Activated T-cell treated with anti-CD3 and anti-CD28 coated beads, Interleukin-2, amount 50 U/mL, for 4 hours (primary cell): ENCODE results near the gene ADCY2. TPM values are rescaled to one million over a fixed set of nuclear protein-coding genes. Genes with fewer than 3 reads are reported as not detected.

ENCODE experiments used
- ATAC-seq, 2 donors: fragments of 200-7000 bp; cut with Tn5 transposase; one replicate each; pipeline ENCODE4 v1.10.0; 2021
- DNase-seq: peaks from one replicate; pipeline ENCODE4 v3.0.0-alpha.2; 2020
- H3K27me3 Mint-ChIP-seq: one replicate; pipeline ENCODE4 v1.8.0; 2021; ENCODE audit warnings: low read depth, mixed read lengths
- H3K36me3 Mint-ChIP-seq: one replicate; pipeline ENCODE4 v1.8.0; 2022; ENCODE audit warnings: mixed read lengths; ENCODE audit not compliant: insufficient read depth
- H3K4me1 Mint-ChIP-seq: one replicate; pipeline ENCODE4 v1.8.0; 2021; ENCODE audit warnings: low read depth, mixed read lengths
- H3K4me3 Mint-ChIP-seq: one replicate; pipeline ENCODE4 v1.8.0; 2021; ENCODE audit warnings: mild to moderate bottlenecking, moderate library complexity, mixed read lengths
- H3K9me3 Mint-ChIP-seq: one replicate; pipeline ENCODE4 v1.8.0; 2021; ENCODE audit warnings: mixed read lengths
- total RNA-seq, 3 donors: library from RNA; stranded (reverse); gene quantifications; one replicate each; pipeline ENCODE4 v1.2.1, GENCODE V29; 2021

ADCY2 gene
- total RNA-seq, 3 donors from 2014 or later, result 0.08 to 0.26 (median 0.11) TPM

DNA sequence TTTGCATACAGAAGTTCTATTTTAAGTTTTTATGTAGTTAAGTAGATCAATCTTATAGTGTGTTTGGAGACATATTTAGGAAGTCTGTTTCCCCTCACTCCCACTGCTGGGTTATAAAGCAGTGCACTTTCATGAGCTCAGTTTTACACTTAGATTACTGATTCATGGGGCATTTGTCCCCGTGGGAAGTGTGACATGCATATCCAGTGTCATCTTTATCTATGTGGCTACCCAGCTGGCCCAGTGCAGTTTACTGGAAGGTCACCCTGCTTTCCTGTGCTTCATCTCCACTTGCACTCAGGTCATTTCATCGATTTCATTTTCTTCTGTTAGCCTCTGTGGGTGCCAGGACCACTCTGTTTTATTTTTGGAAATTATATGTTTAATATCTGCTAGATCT, 49.1 kb downstream of the ADCY2 start:
- Mint-ChIP-seq H3K27me3 (no peaks in the 10 kb centered on the region), H3K9me3 (no peaks in the 10 kb centered on the region), H3K4me3 (no peak overlapping the region), H3K4me1 (no peaks in the 10 kb centered on the region), H3K36me3 (no peaks in the 10 kb centered on the region)
- ATAC-seq (no peak), DNase-seq (no peak)

DNA sequence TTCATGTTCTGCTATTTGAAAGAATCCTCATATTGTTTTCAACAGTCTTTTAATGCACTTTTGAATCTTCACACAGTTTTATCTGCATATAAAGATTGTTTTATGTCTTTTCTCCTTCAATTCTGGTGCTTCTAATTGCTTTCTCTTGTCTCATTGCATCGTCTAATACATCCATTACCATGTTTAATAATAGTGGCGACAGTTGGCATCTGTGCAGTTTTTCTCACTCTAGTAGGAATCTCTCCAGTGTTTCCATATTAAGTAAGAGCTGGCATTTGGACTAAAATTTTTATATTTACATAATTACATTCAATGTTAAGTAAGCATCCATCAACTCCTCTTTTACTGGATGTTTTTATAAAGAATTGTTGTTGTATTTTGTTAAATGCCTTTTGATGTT, 49.9 kb downstream of the ADCY2 start:
- ATAC-seq (no peak), DNase-seq (no peak)
- H3K9me3 Mint-ChIP-seq, result no peaks in the 10 kb centered on the region
- no peaks in the 10 kb centered on the region for H3K36me3 Mint-ChIP-seq
- H3K27me3 Mint-ChIP-seq, result no peaks in the 10 kb centered on the region
- H3K4me1 Mint-ChIP-seq, result no peaks in the 10 kb centered on the region
- H3K4me3 Mint-ChIP-seq, result no peak overlapping the region

DNA sequence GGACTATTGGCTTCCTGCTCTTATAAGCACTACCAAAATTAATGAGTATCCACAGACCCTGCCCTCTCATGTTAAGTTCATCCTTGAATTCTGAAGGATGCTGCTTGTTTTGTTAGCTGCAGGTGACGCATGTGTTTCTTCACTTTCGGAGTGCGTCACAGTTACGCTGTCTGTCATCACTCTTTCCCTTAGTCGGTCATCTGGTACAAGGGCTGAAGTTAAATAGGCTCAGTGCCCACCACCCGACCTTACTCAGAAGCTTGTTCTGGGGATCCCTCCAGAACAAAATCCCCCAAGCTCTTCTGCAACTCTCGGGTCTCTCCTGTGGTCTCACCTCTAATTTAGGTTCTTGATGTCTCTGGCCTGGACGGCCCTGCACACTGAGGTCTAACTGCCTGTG, 51.0 kb downstream of the ADCY2 start:
- DNase-seq, result no peak
- H3K4me1 Mint-ChIP-seq, result no peaks in the 10 kb centered on the region
- H3K36me3 Mint-ChIP-seq, result no peaks in the 10 kb centered on the region
- H3K27me3 Mint-ChIP-seq, result no peaks in the 10 kb centered on the region
- no peak overlapping the region for H3K4me3 Mint-ChIP-seq
- no peaks in the 10 kb centered on the region for H3K9me3 Mint-ChIP-seq
- ATAC-seq, result no peak

DNA sequence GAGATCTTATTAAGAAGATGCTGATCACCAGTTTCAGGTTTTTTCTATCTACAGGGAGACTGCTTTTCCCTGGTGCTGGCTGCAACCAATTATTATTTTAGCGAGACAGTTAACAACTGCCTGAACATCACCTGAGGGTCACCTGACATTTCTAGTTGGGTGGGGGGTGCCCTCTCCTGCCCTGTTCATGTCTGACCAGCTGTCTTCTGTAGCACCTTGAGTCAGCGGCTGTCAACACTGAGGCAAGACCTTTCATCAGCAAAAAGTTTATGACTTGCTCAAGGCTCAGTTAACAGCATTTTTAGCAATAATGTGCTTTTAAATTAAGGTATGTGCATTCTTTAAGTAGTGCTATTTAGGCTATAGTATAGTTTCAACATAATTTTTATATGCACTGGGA, 58.0 kb downstream of the ADCY2 start:
- no peak for DNase-seq
- no peak overlapping the region for H3K4me3 Mint-ChIP-seq
- no peak for ATAC-seq

DNA sequence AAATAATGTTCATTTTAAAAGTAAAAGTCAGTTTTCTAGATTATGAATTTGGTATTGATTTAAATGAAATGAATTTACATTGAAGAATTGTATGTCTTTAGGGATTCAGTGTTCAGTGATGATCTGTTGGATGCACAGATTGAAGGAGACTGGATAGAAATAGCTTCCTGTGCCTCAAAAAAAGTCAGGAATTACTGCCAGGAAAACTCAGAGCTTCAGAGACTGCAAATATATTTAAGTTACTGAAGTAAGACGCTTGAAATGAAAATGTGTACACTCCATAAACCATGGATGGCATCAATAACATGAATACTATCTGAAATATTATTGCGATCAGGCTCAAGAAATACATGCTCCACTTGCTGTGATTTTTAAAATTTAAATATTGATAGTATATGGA, 60.3 kb downstream of the ADCY2 start:
- H3K36me3 Mint-ChIP-seq, result no peaks in the 10 kb centered on the region
- no peaks in the 10 kb centered on the region for H3K27me3 Mint-ChIP-seq
- no peaks in the 10 kb centered on the region for H3K9me3 Mint-ChIP-seq
- no peaks in the 10 kb centered on the region for H3K4me1 Mint-ChIP-seq
- ATAC-seq (no peak), DNase-seq (no peak)
- no peak overlapping the region for H3K4me3 Mint-ChIP-seq

More for the DNA sequence above, 58.0 kb downstream of the ADCY2 start:
- Mint-ChIP-seq H3K4me1 (no peaks in the 10 kb centered on the region), H3K9me3 (no peaks in the 10 kb centered on the region), H3K27me3 (no peaks in the 10 kb centered on the region), H3K36me3 (no peaks in the 10 kb centered on the region)

DNA sequence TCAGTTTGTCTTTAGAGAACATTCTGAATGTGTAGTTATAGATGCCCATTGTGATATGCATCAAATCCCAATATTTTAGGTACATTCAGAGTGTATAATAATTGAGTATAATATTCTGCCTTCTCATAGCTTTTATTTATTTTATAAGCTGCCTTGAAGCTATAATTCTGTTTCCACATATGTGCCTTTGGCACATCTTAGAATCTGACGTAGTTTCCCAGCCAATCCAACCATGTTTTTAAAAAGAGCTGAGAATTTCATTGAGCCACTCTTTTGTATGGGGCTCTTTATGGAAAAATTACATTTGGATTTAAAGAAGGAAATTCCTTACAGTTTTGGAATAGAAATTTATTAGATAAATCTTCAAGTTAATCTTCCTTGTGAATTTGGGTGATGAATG, 65.4 kb downstream of the ADCY2 start:
- no peak for ATAC-seq
- Mint-ChIP-seq H3K27me3 (no peaks in the 10 kb centered on the region), H3K4me3 (no peak overlapping the region), H3K9me3 (peaks cover 5% of the 10 kb centered on the region), H3K36me3 (no peaks in the 10 kb centered on the region), H3K4me1 (no peaks in the 10 kb centered on the region)
- no peak for DNase-seq

DNA sequence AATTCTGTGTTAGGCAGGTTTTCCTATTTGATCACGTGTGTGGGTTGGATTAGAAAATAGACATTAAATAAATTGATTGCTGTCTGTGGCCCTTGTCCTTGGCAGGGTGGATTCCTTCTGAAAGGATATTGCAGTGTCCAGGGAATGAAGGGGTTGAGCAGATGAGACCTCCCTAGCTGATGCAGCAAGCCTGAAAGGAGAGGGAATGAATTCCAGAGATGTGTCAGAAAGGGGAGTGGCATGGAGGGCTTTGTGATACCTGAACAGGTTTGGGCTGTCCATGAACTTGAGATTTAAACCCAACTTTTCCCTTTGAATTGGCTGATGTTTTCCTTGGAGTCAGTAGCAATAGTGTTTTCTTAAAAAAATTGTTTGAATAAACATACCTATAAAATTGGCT, 66.8 kb downstream of the ADCY2 start:
- no peaks in the 10 kb centered on the region for H3K27me3 Mint-ChIP-seq
- no peak overlapping the region for H3K4me3 Mint-ChIP-seq
- DNase-seq (no peak), ATAC-seq (no peak)
- H3K9me3 Mint-ChIP-seq, result peaks cover 5% of the 10 kb centered on the region
- H3K36me3 Mint-ChIP-seq, result no peaks in the 10 kb centered on the region
- H3K4me1 Mint-ChIP-seq, result no peaks in the 10 kb centered on the region

DNA sequence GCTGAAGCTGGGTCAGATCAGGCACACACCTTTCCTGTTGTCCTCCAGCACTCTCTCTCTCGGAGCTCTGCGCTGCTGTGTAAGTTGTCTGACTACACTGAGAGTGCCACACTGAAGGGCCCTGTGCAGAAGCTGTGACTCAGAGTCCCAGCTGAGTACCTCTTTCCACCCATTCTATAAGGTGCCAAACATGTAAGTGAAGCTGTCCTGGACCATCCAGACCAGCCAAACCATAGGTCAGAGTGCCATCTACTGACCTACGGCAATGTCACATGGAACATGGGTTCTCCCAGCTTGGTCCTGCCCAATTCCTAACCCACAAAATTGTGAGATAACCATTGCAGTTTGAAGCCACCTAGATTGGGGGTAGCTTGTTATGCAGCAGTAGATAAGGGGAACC, 68.2 kb downstream of the ADCY2 start:
- no peaks in the 10 kb centered on the region for H3K36me3 Mint-ChIP-seq
- no peaks in the 10 kb centered on the region for H3K27me3 Mint-ChIP-seq
- no peak overlapping the region for H3K4me3 Mint-ChIP-seq
- H3K9me3 Mint-ChIP-seq, result peaks cover 5% of the 10 kb centered on the region
- no peak for ATAC-seq
- no peak for DNase-seq
- no peaks in the 10 kb centered on the region for H3K4me1 Mint-ChIP-seq

DNA sequence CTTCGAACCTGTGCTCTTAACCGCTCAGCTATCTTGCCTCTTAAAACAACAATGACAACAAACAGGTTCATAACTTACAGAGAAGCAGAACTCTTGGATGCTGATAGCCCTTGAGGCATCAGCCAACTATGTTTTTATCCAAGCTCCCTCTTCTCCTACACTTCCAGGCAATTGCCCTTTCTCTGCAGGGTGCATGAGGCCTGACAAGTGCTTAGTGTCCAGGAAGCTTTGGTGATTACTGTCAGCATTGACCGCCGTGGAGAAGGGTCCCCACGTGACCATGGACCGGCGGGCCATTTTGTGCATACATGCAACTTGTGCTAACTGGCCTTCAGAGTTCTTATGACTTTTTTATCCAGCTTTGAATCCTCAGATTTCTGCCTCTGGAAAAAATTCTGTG, 71.2 kb downstream of the ADCY2 start:
- Mint-ChIP-seq H3K4me3 (no peak overlapping the region), H3K9me3 (peaks cover 12% of the 10 kb centered on the region), H3K4me1 (no peaks in the 10 kb centered on the region), H3K36me3 (no peaks in the 10 kb centered on the region), H3K27me3 (no peaks in the 10 kb centered on the region)
- DNase-seq (no peak), ATAC-seq (no peak)

DNA sequence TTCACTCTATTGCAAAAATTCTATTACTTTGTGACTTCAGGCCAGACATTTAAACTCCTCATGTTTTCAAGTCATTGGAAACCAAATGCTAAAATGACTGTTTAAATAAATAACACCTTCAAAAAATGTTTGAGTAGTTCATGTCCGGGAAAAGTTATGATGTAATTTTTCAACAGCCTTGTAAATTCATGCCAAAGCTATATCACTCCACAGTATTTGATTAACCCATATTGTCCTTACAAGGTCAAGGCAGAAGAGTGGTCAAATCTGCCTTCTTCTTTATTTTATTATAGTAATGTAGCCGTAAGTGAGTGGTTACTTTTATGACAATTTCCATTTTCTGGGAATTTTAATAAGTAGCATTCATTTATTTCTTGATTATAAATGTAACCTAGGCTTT, 72.8 kb downstream of the ADCY2 start:
- Mint-ChIP-seq H3K9me3 (peaks cover 13% of the 10 kb centered on the region), H3K4me3 (no peak overlapping the region), H3K27me3 (no peaks in the 10 kb centered on the region)

DNA sequence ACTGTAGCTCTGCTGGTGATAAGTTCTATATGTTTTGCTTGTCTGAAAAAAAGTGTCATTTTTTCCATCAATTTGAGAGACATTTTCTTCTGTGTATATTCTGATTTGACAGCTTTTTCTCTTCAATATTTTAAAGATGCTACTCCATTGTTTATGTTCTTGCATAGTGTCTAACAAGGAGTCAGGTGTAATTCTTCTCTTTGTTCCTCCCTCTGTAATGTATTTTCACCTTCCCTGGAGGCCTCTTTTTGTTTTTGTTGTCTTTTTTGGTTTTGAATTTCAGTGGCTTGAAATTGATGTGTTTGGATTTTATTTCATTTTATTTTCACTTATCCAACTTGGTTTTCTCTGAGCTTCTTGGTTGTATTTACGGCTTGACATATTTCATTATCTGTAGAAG, 75.8 kb downstream of the ADCY2 start:
- Mint-ChIP-seq H3K4me1 (no peaks in the 10 kb centered on the region), H3K27me3 (no peaks in the 10 kb centered on the region), H3K4me3 (no peak overlapping the region), H3K36me3 (no peaks in the 10 kb centered on the region), H3K9me3 (peaks cover 13% of the 10 kb centered on the region)
- ATAC-seq, result no peak
- no peak for DNase-seq

More for the DNA sequence above, 72.8 kb downstream of the ADCY2 start:
- DNase-seq (no peak), ATAC-seq (no peak)
- Mint-ChIP-seq H3K4me1 (no peaks in the 10 kb centered on the region), H3K36me3 (no peaks in the 10 kb centered on the region)

DNA sequence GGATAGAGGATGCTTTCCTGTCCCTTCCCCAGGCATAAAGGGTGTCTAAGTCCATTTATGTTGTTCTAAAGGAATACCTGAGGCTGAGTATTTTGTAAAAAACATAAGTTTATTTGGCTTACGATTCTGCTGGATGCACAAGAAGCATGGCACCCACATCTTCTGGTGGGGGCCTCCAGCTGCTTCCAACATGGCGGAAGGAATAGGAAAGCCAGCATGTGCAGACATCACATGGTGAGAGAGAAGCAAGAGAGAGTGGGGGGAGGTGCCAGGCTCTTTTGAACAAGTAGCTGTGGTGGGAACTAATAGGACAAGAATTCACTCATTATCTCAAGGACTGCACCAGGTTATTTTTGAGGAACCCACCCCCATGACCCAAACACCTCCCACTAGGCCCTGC, 77.2 kb downstream of the ADCY2 start:
- H3K36me3 Mint-ChIP-seq, result no peaks in the 10 kb centered on the region
- H3K9me3 Mint-ChIP-seq, result peaks cover 13% of the 10 kb centered on the region
- H3K4me3 Mint-ChIP-seq, result no peak overlapping the region
- no peaks in the 10 kb centered on the region for H3K27me3 Mint-ChIP-seq
- no peak for ATAC-seq
- DNase-seq, result no peak
- H3K4me1 Mint-ChIP-seq, result no peaks in the 10 kb centered on the region

DNA sequence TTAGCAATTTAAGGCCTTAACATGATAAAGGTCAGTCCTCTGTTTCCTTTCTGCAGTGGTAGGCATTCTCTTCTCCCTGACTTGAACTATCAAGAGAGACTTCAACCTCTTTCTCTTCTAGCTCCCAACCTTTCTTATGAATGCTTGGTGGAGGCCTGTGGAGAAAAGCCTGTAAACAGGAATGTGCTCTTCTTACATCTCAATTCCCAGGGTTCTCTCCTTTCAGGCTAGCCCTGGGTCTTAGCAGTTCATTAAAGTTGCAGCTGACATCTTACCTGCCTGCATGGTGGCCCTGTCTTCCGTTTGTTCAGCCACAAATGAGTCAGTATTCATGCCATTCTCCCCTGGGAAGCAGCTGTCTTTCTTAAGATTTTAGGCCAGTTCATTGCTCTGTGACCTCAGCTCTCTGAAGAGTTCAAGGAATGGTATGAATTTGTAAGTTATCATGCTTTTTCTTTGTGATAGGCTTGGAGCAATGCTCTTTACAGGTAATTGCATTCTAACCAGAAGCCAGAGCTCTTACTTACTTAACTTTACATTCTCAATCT, 77.8 kb downstream of the ADCY2 start:
- H3K9me3 Mint-ChIP-seq, result peaks cover 13% of the 10 kb centered on the region
- H3K4me3 Mint-ChIP-seq, result no peak overlapping the region
- no peaks in the 10 kb centered on the region for H3K27me3 Mint-ChIP-seq
- DNase-seq (no peak), ATAC-seq (no peak)
- H3K36me3 Mint-ChIP-seq, result no peaks in the 10 kb centered on the region
- H3K4me1 Mint-ChIP-seq, result no peaks in the 10 kb centered on the region

DNA sequence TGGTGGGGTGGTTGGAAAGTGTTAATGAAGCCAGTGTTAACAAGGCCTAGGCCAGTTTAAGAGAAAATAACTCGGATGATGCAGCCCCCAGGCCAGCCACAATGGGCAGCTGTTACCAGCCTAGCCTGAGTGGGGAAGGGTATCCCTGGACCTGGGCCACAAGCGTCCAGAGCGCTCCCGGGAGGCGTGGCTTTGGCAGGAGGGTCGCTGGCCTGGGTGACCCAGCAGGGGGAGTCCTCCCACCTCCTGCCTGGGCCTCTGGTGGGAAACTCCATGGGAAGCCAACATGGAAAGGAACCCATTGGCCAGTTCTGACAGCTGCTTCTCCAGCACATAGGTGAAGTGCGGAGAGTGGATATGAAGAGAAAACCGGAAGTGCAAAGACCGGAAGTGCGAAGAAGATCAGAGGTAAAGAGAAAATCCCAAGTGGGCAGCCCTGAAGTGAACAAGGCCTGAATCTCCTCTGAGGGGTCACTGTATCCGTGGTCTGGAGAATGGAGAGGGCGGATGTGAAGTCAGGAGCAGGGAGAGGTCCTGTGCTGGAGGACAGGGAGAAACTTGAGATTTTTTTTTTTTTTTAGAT, 79.0 kb downstream of the ADCY2 start:
- Mint-ChIP-seq H3K4me1 (no peaks in the 10 kb centered on the region), H3K4me3 (no peak overlapping the region), H3K36me3 (no peaks in the 10 kb centered on the region), H3K9me3 (peaks cover 13% of the 10 kb centered on the region), H3K27me3 (no peaks in the 10 kb centered on the region)
- no peak for ATAC-seq
- no peak for DNase-seq

DNA sequence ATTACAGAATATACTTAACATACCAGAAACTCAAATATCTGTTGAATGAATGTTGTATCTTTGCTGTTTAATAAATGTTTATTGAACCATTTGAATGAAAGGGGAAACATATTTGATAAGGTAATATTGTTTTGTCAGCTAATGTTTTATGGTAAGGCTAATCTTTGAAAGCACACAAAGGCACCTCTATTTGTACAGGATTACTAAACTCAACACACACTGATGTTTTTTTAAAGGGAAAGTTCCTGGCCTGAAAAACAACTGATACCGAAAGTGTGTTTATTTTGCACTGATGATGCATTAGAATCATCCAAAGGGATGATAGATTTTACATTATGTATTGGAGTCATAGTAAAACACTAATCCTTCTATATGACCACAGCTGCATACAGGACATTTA, 82.5 kb downstream of the ADCY2 start:
- H3K9me3 Mint-ChIP-seq, result peaks cover 9% of the 10 kb centered on the region
- H3K4me3 Mint-ChIP-seq, result no peak overlapping the region
- H3K27me3 Mint-ChIP-seq, result no peaks in the 10 kb centered on the region
- DNase-seq (no peak), ATAC-seq (no peak)
- H3K36me3 Mint-ChIP-seq, result no peaks in the 10 kb centered on the region
- H3K4me1 Mint-ChIP-seq, result no peaks in the 10 kb centered on the region

DNA sequence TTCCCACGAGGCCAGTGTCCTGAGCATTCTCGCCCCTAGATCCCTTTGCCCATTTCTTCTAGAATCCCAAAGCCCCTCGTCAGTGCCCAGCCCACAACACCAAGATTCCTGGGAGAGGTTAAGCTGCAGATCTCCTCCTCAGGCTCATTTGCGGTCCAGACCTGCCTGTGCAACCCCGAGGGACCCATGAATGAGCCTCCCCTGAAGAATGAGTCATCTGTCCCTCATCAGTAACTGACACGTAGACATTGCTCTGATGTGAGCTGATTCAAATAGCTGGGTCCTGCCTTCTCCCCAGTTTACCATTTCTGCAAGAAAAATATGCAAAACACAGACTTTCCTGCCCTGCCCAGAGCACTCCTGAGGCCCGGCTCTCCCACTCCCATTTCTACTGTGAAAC, 92.8 kb downstream of the ADCY2 start:
- Mint-ChIP-seq H3K4me3 (no peak overlapping the region), H3K27me3 (no peaks in the 10 kb centered on the region), H3K36me3 (no peaks in the 10 kb centered on the region), H3K4me1 (no peaks in the 10 kb centered on the region), H3K9me3 (peaks cover 8% of the 10 kb centered on the region)
- DNase-seq (no peak), ATAC-seq (no peak)
